MM.1S (cell line): ENCODE results near the gene SCUBE1.

Source experiments
- EZH2 ChIP-seq: fragments of 300-600 bp; sonication (generic); optimal IDR thresholded peaks from 2 replicates; pipeline ENCODE3; 2017; ENCODE audit warnings: low read depth, mild to moderate bottlenecking, antibody characterized with exemption, low read length, mixed read lengths
- TF ChIP-seq, protein P1 (sequence below): fragments of 300-600 bp; sonication (generic); IDR thresholded peaks from 2 replicates; pipeline ENCODE4 v1.5.1; 2016; ENCODE audit warnings: antibody characterized with exemption, low read length, mixed read lengths

GRCh38 chr22:43291381-43291780 lies 51.8 kb downstream of the SCUBE1 start:
- TF ChIP-seq, protein P1, sequence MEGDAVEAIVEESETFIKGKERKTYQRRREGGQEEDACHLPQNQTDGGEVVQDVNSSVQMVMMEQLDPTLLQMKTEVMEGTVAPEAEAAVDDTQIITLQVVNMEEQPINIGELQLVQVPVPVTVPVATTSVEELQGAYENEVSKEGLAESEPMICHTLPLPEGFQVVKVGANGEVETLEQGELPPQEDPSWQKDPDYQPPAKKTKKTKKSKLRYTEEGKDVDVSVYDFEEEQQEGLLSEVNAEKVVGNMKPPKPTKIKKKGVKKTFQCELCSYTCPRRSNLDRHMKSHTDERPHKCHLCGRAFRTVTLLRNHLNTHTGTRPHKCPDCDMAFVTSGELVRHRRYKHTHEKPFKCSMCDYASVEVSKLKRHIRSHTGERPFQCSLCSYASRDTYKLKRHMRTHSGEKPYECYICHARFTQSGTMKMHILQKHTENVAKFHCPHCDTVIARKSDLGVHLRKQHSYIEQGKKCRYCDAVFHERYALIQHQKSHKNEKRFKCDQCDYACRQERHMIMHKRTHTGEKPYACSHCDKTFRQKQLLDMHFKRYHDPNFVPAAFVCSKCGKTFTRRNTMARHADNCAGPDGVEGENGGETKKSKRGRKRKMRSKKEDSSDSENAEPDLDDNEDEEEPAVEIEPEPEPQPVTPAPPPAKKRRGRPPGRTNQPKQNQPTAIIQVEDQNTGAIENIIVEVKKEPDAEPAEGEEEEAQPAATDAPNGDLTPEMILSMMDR, result no peak
- TF ChIP-seq EZH2, result no peak
